ENCODE results near the gene ARHGAP15. TPM values are rescaled to one million over a fixed set of nuclear protein-coding genes. Genes with fewer than 3 reads are reported as not detected.

ARHGAP15 gene
- total RNA-seq, 2 donors from 2014 or later, result 0.86 TPM; not detected in 1

DNA sequence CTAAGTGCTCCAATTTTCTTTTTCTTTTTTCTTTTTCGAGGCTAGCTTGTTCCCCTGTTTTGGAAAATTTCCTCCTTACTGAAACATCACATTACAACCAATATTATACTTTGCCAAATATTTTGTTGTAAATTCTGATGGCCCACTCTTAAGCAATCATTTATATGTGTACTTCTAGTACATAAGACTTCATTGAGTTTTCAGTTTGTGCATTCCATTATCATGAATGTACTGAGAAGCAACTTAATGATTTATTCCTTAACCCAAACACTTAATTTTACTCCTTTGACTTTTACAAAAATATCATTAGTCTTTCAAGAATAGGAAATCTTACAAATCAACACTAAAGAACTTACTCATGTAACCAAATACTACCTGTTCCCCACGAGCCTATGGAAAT, 242.4 kb downstream of the ARHGAP15 start:
- Mint-ChIP-seq H3K27me3 (ENCODE audit: insufficient read depth) (no peaks in the 10 kb centered on the region), H3K4me1 (no peaks in the 10 kb centered on the region), H3K27ac (no peak overlapping the region), H3K36me3 (ENCODE audit: low read depth) (no peaks in the 10 kb centered on the region), H3K9me3 (no peaks in the 10 kb centered on the region), H3K4me3 (no peak overlapping the region)
- Histone ChIP-seq H3K36me3 (ENCODE audit: control insufficient read depth, insufficient read depth, low read length) (no peaks in the 10 kb centered on the region), H3K27ac (ENCODE audit: low read depth, low read length) (no peak overlapping the region), H3K4me1 (ENCODE audit: control insufficient read depth, insufficient read depth, low read length) (no peaks in the 10 kb centered on the region), H3K9me3 (ENCODE audit: control insufficient read depth, low read length) (no peaks in the 10 kb centered on the region), H3K27me3 (ENCODE audit: control insufficient read depth, insufficient read depth, low read length, poor library complexity, severe bottlenecking) (no peaks in the 10 kb centered on the region), H3K9ac (ENCODE audit: extremely low read depth, low read length, poor library complexity, severe bottlenecking) (no peak overlapping the region), H3K4me3 (ENCODE audit: low read length) (no peak overlapping the region)
- WGBS, 2 experiments (ENCODE audit: insufficient coverage in 1 of 2, insufficient read length in 1 of 2), result 78 to 86% methylated on average over 1 of the region's 2 CpGs
- no peak for DNase-seq
- TF ChIP-seq, protein P1, sequence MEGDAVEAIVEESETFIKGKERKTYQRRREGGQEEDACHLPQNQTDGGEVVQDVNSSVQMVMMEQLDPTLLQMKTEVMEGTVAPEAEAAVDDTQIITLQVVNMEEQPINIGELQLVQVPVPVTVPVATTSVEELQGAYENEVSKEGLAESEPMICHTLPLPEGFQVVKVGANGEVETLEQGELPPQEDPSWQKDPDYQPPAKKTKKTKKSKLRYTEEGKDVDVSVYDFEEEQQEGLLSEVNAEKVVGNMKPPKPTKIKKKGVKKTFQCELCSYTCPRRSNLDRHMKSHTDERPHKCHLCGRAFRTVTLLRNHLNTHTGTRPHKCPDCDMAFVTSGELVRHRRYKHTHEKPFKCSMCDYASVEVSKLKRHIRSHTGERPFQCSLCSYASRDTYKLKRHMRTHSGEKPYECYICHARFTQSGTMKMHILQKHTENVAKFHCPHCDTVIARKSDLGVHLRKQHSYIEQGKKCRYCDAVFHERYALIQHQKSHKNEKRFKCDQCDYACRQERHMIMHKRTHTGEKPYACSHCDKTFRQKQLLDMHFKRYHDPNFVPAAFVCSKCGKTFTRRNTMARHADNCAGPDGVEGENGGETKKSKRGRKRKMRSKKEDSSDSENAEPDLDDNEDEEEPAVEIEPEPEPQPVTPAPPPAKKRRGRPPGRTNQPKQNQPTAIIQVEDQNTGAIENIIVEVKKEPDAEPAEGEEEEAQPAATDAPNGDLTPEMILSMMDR (conservative IDR thresholded peaks at IDR 0.05), result no peak

DNA sequence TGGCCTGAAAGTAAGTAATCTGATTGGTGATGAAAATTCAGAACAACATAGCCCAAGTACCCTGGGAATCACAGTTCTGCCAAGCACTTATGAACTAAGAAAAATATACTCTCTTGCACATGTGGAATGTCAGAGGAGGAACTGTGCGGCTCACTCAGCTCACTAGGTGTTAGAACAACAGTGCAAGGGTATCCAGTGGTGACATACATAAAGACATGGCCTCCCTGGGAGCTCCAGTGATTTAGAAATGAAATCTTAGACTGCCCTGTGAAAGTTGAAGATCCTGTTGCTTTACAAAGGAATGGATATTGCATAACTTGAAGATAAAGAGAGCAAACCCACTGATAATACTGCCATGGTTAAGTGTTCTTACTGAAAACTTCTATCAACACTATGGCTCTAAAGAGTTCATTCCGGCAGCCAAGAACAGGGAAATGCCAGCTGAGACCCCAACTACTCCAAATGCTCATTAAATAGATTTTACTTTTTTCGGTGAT, 246.2 kb downstream of the ARHGAP15 start:
- 84% methylated on average over 3 of the region's 3 CpGs; no CpG with 5 or more reads in 1 of the 2 experiments for WGBS, 2 experiments (ENCODE audit: insufficient coverage in 1 of 2, insufficient read length in 1 of 2)
- H3K36me3 Mint-ChIP-seq (ENCODE audit: low read depth), result no peaks in the 10 kb centered on the region
- H3K27me3 Mint-ChIP-seq (ENCODE audit: insufficient read depth), result no peaks in the 10 kb centered on the region
- Histone ChIP-seq H3K4me1 (ENCODE audit: control insufficient read depth, insufficient read depth, low read length) (no peaks in the 10 kb centered on the region), H3K9me3 (ENCODE audit: control insufficient read depth, low read length) (no peaks in the 10 kb centered on the region), H3K9ac (ENCODE audit: extremely low read depth, low read length, poor library complexity, severe bottlenecking) (no peak overlapping the region), H3K4me3 (ENCODE audit: low read length) (no peak overlapping the region), H3K27me3 (ENCODE audit: control insufficient read depth, insufficient read depth, low read length, poor library complexity, severe bottlenecking) (no peaks in the 10 kb centered on the region), H3K36me3 (ENCODE audit: control insufficient read depth, insufficient read depth, low read length) (no peaks in the 10 kb centered on the region), H3K27ac (ENCODE audit: low read depth, low read length) (no peak overlapping the region)
- no peaks in the 10 kb centered on the region for H3K9me3 Mint-ChIP-seq
- no peak overlapping the region for H3K27ac Mint-ChIP-seq
- TF ChIP-seq, protein P1 (conservative IDR thresholded peaks at IDR 0.05), result no peak
- no peak overlapping the region for H3K4me3 Mint-ChIP-seq
- no peak for DNase-seq
- H3K4me1 Mint-ChIP-seq, result no peaks in the 10 kb centered on the region

DNA sequence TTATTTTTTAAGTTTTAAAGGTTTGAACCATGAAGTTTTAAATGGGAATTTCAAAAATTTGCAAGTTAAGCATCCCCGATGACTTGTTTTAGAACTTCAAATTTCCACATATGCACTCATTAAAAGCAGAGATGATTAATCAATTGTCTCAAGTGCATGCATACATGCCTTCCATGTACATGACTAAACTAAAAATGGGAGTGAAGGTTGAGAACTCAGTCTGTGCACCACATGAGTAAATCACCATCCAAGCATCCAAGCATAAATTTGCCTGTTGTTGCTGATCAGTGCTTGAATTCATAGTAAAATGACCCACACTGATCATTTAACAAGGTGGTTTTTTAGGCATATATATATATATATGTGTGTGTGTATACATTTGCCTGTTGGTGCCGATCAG, 249.8 kb downstream of the ARHGAP15 start:
- Mint-ChIP-seq H3K27me3 (ENCODE audit: insufficient read depth) (no peaks in the 10 kb centered on the region), H3K9me3 (no peaks in the 10 kb centered on the region), H3K4me1 (no peaks in the 10 kb centered on the region), H3K27ac (no peak overlapping the region), H3K36me3 (ENCODE audit: low read depth) (no peaks in the 10 kb centered on the region), H3K4me3 (no peak overlapping the region)
- 92 to 100% methylated on average over 1 of the region's 2 CpGs for WGBS, 2 experiments (ENCODE audit: insufficient coverage in 1 of 2, insufficient read length in 1 of 2)
- Histone ChIP-seq H3K36me3 (ENCODE audit: control insufficient read depth, insufficient read depth, low read length) (no peaks in the 10 kb centered on the region), H3K4me3 (ENCODE audit: low read length) (no peak overlapping the region), H3K9ac (ENCODE audit: extremely low read depth, low read length, poor library complexity, severe bottlenecking) (no peak overlapping the region), H3K27me3 (ENCODE audit: control insufficient read depth, insufficient read depth, low read length, poor library complexity, severe bottlenecking) (no peaks in the 10 kb centered on the region), H3K9me3 (ENCODE audit: control insufficient read depth, low read length) (no peaks in the 10 kb centered on the region), H3K27ac (ENCODE audit: low read depth, low read length) (no peak overlapping the region), H3K4me1 (ENCODE audit: control insufficient read depth, insufficient read depth, low read length) (no peaks in the 10 kb centered on the region)
- TF ChIP-seq, protein P1 (conservative IDR thresholded peaks at IDR 0.05), result no peak
- no peak for DNase-seq
